Caco-2 (cell line): ENCODE measurements around the gene BCL6B. TPM values are rescaled to one million over a fixed set of nuclear protein-coding genes. Genes with fewer than 3 reads are reported as not detected.
"Not testable (repeated sequence)": the region's sequence is repeated elsewhere in the genome, so short reads cannot be mapped to it uniquely, and the experiment has no call there.

Source experiments
- BruUV-seq: library from RNA; stranded (reverse); fragments of 400-500 nt; replicated peaks from 2 replicates; lab custom pipeline; 2021; lab: Mats Ljungman, UMichigan
- CTCF ChIA-PET: fragments of 300-600 bp; sonication (Branson Sonifier 250); formaldehyde crosslinking; loops from one replicate; lab custom pipeline; 2022; ENCODE audit warnings: antibody characterized with exemption; lab: Charles Lee
- POLR2A ChIA-PET: fragments of 300-600 bp; sonication (Branson Sonifier 250); formaldehyde crosslinking; loops from one replicate; lab custom pipeline; 2022; ENCODE audit warnings: antibody characterized with exemption; lab: Charles Lee
- DNase-seq, 2 experiments: peaks; one replicate each; pipeline versions ENCODE4 v3.0.0 to v3.0.0-alpha.2; 2020 to 2022
- H3K27me3 ChIP-seq: replicated peaks from 2 replicates; pipeline ENCODE4 v1.6.0; 2011; ENCODE audit warnings: low read length; ENCODE audit not compliant: control insufficient read depth, insufficient read depth
- H3K36me3 ChIP-seq: 2 replicates; pipeline ENCODE4 v1.5.1; 2011; ENCODE audit warnings: low read length; ENCODE audit not compliant: control insufficient read depth, insufficient read depth
- H3K4me1 ChIP-seq: fragments of 250-450 bp; sonication (Bioruptor Pico); 2 replicates; pipeline ENCODE4 v1.5.1; 2020; ENCODE audit warnings: mild to moderate bottlenecking
- H3K4me3 ChIP-seq: 2 replicates; pipeline ENCODE4 v1.5.1; 2011; ENCODE audit warnings: low read depth, mild to moderate bottlenecking, control low read depth, low read length
- H3K9me3 ChIP-seq: fragments of 250-450 bp; sonication (Bioruptor Pico); 2 replicates; pipeline ENCODE4 v1.5.1; 2020; ENCODE audit warnings: mild to moderate bottlenecking, moderate library complexity
- H3K27ac Mint-ChIP-seq: one replicate; pipeline ENCODE4 v1.8.0; 2022; ENCODE audit warnings: mixed read lengths; ENCODE audit not compliant: unreplicated experiment
- H3K27me3 Mint-ChIP-seq: one replicate; pipeline ENCODE4 v1.8.0; 2022; ENCODE audit warnings: mixed read lengths; ENCODE audit not compliant: insufficient read depth, unreplicated experiment
- H3K36me3 Mint-ChIP-seq: one replicate; pipeline ENCODE4 v1.8.0; 2022; ENCODE audit warnings: mild to moderate bottlenecking, mixed read lengths; ENCODE audit not compliant: insufficient read depth, unreplicated experiment
- H3K4me1 Mint-ChIP-seq: one replicate; pipeline ENCODE4 v1.8.0; 2022; ENCODE audit warnings: low read depth, mixed read lengths; ENCODE audit not compliant: unreplicated experiment
- H3K4me3 Mint-ChIP-seq: one replicate; pipeline ENCODE4 v1.8.0; 2022; ENCODE audit warnings: mild to moderate bottlenecking, moderate library complexity, mixed read lengths; ENCODE audit not compliant: unreplicated experiment
- H3K9me3 Mint-ChIP-seq: one replicate; pipeline ENCODE4 v1.8.0; 2022; ENCODE audit warnings: mixed read lengths; ENCODE audit not compliant: unreplicated experiment
- CTCF ChIP-seq, 2 experiments: fragments of 200-600 bp in 1 of 2; IDR thresholded peaks; 1 replicate in 1 of 2; 2 replicates in 1 of 2; pipeline versions ENCODE4 v1.5.1 to v1.8.0; 2011 to 2022; ENCODE audit warnings: antibody characterized with exemption in 1 of 2, control low read depth in 1 of 2, inconsistent platforms in 1 of 2, low read depth in 1 of 2, low read length in 1 of 2, mild to moderate bottlenecking in 1 of 2, moderate library complexity in 1 of 2; ENCODE audit not compliant: insufficient read depth in 1 of 2, severe bottlenecking in 1 of 2, unreplicated experiment in 1 of 2
- intact Hi-C: fragments of 100-400 bp; cut with micrococcal nuclease; formaldehyde crosslinking; loops from one replicate; pipeline ENCODE4 v1.10.0; 2022; ENCODE audit not compliant: unreplicated experiment
- total RNA-seq: library from RNA; stranded (reverse); gene quantifications from 2 replicates; pipeline ENCODE4 v1.2.3, GENCODE V29; 2022

BCL6B gene
- total RNA-seq, 1 experiment from 2014 or later: not detected

GRCh38 chr17:7046127-7046724, 23.4 kb downstream of the BCL6B start:
- Mint-ChIP-seq H3K9me3 (no peaks in the 10 kb centered on the region), H3K27ac (peak overlapping the region; percentile 95), H3K4me3 (peak overlapping the region; percentile 72), H3K27me3 (no peaks in the 10 kb centered on the region), H3K36me3 (peaks cover 14% of the 10 kb centered on the region), H3K4me1 (peaks cover 7% of the 10 kb centered on the region)
- Histone ChIP-seq H3K36me3 (no peaks in the 10 kb centered on the region), H3K9me3 (no peaks in the 10 kb centered on the region), H3K4me1 (peaks cover 8% of the 10 kb centered on the region; the same call in 1 of the 2 replicates), H3K4me3 (peak overlapping the region; percentile 30), H3K27me3 (no peaks in the 10 kb centered on the region)
- TF ChIP-seq CTCF (IDR thresholded peaks at IDR 0.05; ENCODE audit: insufficient read depth in 1 of 2, low read depth in 1 of 2, low read length in 1 of 2, severe bottlenecking in 1 of 2, unreplicated experiment in 1 of 2): no peak
- peak; percentile 85 to 91 for DNase-seq
- ChIA-PET CTCF (interaction anchor here (0.6 to 1.8 kb wide), 13 partner anchors 10 to 389 kb away, joined by 3 to 30 read pairs (median 5); partner anchors contain the start of genes ASGR2, SLC16A13 and TMEM102), POLR2A (interaction anchor here (1.0 to 1.3 kb wide), 3 partner anchors 10 to 169 kb away, joined by 3 to 8 read pairs (median 3); partner anchors contain the start of gene SLC16A13)
- intact Hi-C loops: loop anchor here (1.0 kb wide), 1 partner anchor 90 kb away; no protein-coding TSS in a partner anchor
- BruUV-seq: TSS peak; percentile 96

DNA sequence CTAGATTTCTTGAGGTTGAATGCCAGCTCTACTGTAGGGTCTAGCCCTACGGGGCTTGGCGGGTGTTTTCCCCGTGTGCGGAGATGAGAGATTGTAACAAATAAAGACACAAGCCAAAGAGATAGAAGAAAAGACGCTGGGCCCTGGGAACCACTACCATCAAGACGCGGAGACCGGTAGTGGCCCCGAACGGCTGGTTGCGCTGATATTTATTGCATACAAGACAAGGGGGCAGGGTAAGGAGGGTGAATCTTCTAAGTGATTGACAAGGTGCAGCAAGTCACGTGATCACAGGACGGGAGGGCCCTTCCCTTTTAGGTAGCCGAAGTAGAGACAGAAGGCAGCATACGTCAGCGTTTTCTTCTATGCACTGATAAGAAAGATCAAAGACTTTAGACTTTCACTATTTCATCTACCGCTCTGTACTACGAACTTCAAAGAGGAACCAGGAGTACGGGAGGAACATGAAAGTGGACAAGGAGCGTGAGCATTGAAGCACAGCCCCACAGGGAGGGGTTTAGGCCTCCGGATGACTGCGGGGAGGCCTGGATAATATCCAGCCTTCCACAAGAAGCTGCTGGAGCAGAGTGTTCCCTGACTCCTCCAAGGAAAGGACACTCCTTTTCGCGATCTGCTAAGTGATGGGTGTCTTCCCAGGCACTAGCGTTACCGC, 24.0 kb downstream of the BCL6B start:
- Mint-ChIP-seq H3K4me3 (peak overlapping the region; percentile 72), H3K36me3 (peaks cover 14% of the 10 kb centered on the region), H3K27ac (peak overlapping the region; percentile 95)
- intact Hi-C loops: loop anchor here (1.0 kb wide), 1 partner anchor 89 kb away; no protein-coding TSS in a partner anchor
- CTCF ChIA-PET: interaction anchor here (0.6 to 1.8 kb wide), 6 partner anchors 11 to 297 kb away, joined by 3 to 30 read pairs (median 6); partner anchors contain the start of genes ASGR2 and SLC16A13
- H3K9me3 Mint-ChIP-seq, BruUV-seq, H3K27me3 ChIP-seq, POLR2A ChIA-PET, H3K4me1 Mint-ChIP-seq, H3K27me3 Mint-ChIP-seq, H3K36me3 ChIP-seq, H3K9me3 ChIP-seq, H3K4me1 ChIP-seq: not testable (repeated sequence)
- H3K4me3 ChIP-seq: peak overlapping the region; percentile 30
- peak; percentile 77 to 89 for DNase-seq

GRCh38 chr17:7047566-7047965, 24.7 kb downstream of the BCL6B start:
- no peaks in the 10 kb centered on the region for H3K27me3 ChIP-seq
- Mint-ChIP-seq H3K4me3 (peak overlapping the region; percentile 72), H3K27ac (no peak overlapping the region), H3K9me3 (no peaks in the 10 kb centered on the region), H3K4me1 (peaks cover 7% of the 10 kb centered on the region), H3K36me3 (peaks cover 14% of the 10 kb centered on the region), H3K27me3 (no peaks in the 10 kb centered on the region)
- no peak overlapping the region for H3K4me3 ChIP-seq
- no peak for TF ChIP-seq CTCF (IDR thresholded peaks at IDR 0.05; ENCODE audit: insufficient read depth in 1 of 2, low read depth in 1 of 2, low read length in 1 of 2, severe bottlenecking in 1 of 2, unreplicated experiment in 1 of 2)
- BruUV-seq: TSS peak; percentile 96
- intact Hi-C loops: no loop called here
- ChIA-PET POLR2A (no interaction called here), CTCF (no interaction called here)
- H3K4me1 ChIP-seq: peaks cover 14% of the 10 kb centered on the region; the same call in 1 of the 2 replicates
- no peak for DNase-seq
- H3K9me3 ChIP-seq: no peaks in the 10 kb centered on the region
- H3K36me3 ChIP-seq: no peaks in the 10 kb centered on the region
